Psoas muscle (tissue), 8 donors: ENCODE data around the gene ADCK2. TPM values are rescaled to one million over a fixed set of nuclear protein-coding genes. Genes with fewer than 3 reads are reported as not detected.
A peak's percentile ranks its signal among the peaks of the same experiment; 100 is the strongest.

Source experiments
- ATAC-seq, 4 donors: fragments of 200-7000 bp; cut with Tn5 transposase; one replicate each; pipeline ENCODE4 v1.9.1; 2020; ENCODE audit warnings: moderate library complexity in 3 of 4, mild to moderate bottlenecking in 2 of 4
- DNase-seq, 2 donors: peaks; one replicate each; pipeline ENCODE4 v3.0.0-alpha.2; 2020
- H3K27ac ChIP-seq: fragments of 200-600 bp; one replicate; pipeline ENCODE4 v1.8.0; 2022
- H3K27me3 ChIP-seq, 3 donors: fragments of 200-600 bp in 1 of 3; one replicate each; pipeline versions ENCODE4 v1.6.1 to v1.8.0; 2013 to 2022; ENCODE audit warnings: low read length in 2 of 3, mild to moderate bottlenecking in 2 of 3, moderate library complexity in 1 of 3; ENCODE audit not compliant: insufficient read depth in 3 of 3
- H3K36me3 ChIP-seq, 2 donors: fragments of 200-600 bp in 1 of 2; one replicate each; pipeline versions ENCODE4 v1.6.1 to v1.8.0; 2013 to 2022; ENCODE audit warnings: low read depth in 1 of 2, mild to moderate bottlenecking in 1 of 2, moderate library complexity in 1 of 2; ENCODE audit not compliant: insufficient read depth in 1 of 2
- H3K4me1 ChIP-seq: fragments of 200-600 bp; one replicate; pipeline ENCODE4 v1.8.0; 2022
- H3K4me3 ChIP-seq: fragments of 200-600 bp; one replicate; pipeline ENCODE4 v1.8.0; 2022; ENCODE audit warnings: mild to moderate bottlenecking
- H3K9me3 ChIP-seq: fragments of 200-600 bp; one replicate; pipeline ENCODE4 v1.8.0; 2022
- CTCF ChIP-seq: fragments of 200-600 bp; IDR thresholded peaks from one replicate; pipeline ENCODE4 v1.8.0; 2022; ENCODE audit warnings: antibody characterized with exemption
- WGBS, 3 donors: extraction: QIAGEN DNeasy Blood & Tissue Kit; methylation state at CpG; one replicate each; pipeline versions ENCODE4 v1.1.6 to v1.1.7; 2013; 5-methylcytosine and 5-hydroxymethylcytosine counted together
- intact Hi-C, 2 donors: fragments of 100-400 bp; cut with DNase I; formaldehyde crosslinking; loops; one replicate each; pipeline versions ENCODE4 v1.11.0 to v1.14.2; 2022
- polyA plus RNA-seq, 3 donors: library from polyadenylated mRNA; stranded (reverse); fragments of 200-250 nt; gene quantifications; one replicate each; pipeline ENCODE4 v1.2.3, GENCODE V29; 2013
- total RNA-seq, 4 donors: library from RNA; stranded (reverse); fragmentation: NEBNext Ultra II Directional in 2 of 4; extraction: Animal tissue kit (Norgen Biotek cat#: 25700) in 2 of 4; gene quantifications; one replicate each; pipeline versions ENCODE4 v1.2.1 to v1.2.4, GENCODE V29; 2021 to 2023
- donor health status: healthy with polysubstance abuse.
- donor health status: DM: no; HTN: no; CAD: no; lungs with moderate emphysema.
- donor health status: Bipolar disorder and iron deficiency.
- donor health status: healthy.
- donor health status: DM: yes; HTN: yes; CAD: no.
- donor health status: DM: no; HTN: no; CAD: no.
- donor health status: DM: no; HTN: no; CAD: no.
- donor health status: DM: yes; HTN: yes; CAD: no.

The ADCK2 gene
- total and polyA plus RNA-seq, 7 donors: 10.7 to 26.4 (median 13.5) TPM

- intact Hi-C loops: loop anchor here in 1 of 2 donors (10.0 kb wide), 1 partner anchor 343 kb away; the partner anchor contains the start of gene MRPS33
- H3K4me1 ChIP-seq: peaks cover 32% of the 10 kb centered on the region
- ATAC-seq: no peak
- no peaks in the 10 kb centered on the region for H3K9me3 ChIP-seq
- TF ChIP-seq CTCF: no peak
- H3K4me3 ChIP-seq: no peak overlapping the region
- no peaks in the 10 kb centered on the region for H3K27me3 ChIP-seq
- H3K36me3 ChIP-seq: no peaks in the 10 kb centered on the region
- no peak for DNase-seq
- WGBS, 3 donors: 71 to 79% (median 76%) methylated on average over 15 of the region's 15 CpGs
- no peak overlapping the region for H3K27ac ChIP-seq
These were observed 779 bp upstream of the ADCK2 start for GRCh38 chr7:140671966-140672365.

GRCh38 chr7:140673063-140673773, 473 bp downstream of the ADCK2 start:
- Histone ChIP-seq H3K4me1 (peaks cover 32% of the 10 kb centered on the region), H3K36me3 (no peaks in the 10 kb centered on the region), H3K4me3 (peak overlapping the region; percentile 91), H3K27me3 (no peaks in the 10 kb centered on the region), H3K27ac (peak overlapping the region; percentile 77), H3K9me3 (no peaks in the 10 kb centered on the region)
- ATAC-seq (peak; percentile 54 to 66 (median 58)), DNase-seq (peak; percentile 40 to 73)
- WGBS, 3 donors: 1 to 2% (median 2%) methylated on average over 29 to 72 of the region's 72 CpGs
- intact Hi-C loops: loop anchor here in 1 of 2 donors (10.0 kb wide), 1 partner anchor 342 kb away; the partner anchor contains the start of gene MRPS33
- TF ChIP-seq CTCF: no peak

- TF ChIP-seq CTCF: no peak
- ATAC-seq: peak; percentile 3 to 27 (median 20)
These were observed 1.0 kb downstream of the ADCK2 start for GRCh38 chr7:140673774-140674155.

GRCh38 chr7:140674356-140674800, 1.6 kb downstream of the ADCK2 start:
- 84 to 87% (median 87%) methylated on average over 5 of the region's 5 CpGs for WGBS, 3 donors

More at GRCh38 chr7:140673774-140674155, 1.0 kb downstream of the ADCK2 start:
- 25 to 43% (median 27%) methylated on average over 18 of the region's 18 CpGs for WGBS, 3 donors
- intact Hi-C loops: loop anchor here in 1 of 2 donors (10.0 kb wide), 1 partner anchor 341 kb away; the partner anchor contains the start of gene MRPS33
- no peaks in the 10 kb centered on the region for H3K27me3 ChIP-seq
- no peaks in the 10 kb centered on the region for H3K9me3 ChIP-seq
- peaks cover 32% of the 10 kb centered on the region for H3K4me1 ChIP-seq
- no peak for DNase-seq
- H3K36me3 ChIP-seq: no peaks in the 10 kb centered on the region
- H3K4me3 ChIP-seq: peak overlapping the region; percentile 91
- H3K27ac ChIP-seq: peak overlapping the region; percentile 77

More at GRCh38 chr7:140674356-140674800, 1.6 kb downstream of the ADCK2 start:
- no peak overlapping the region for H3K27ac ChIP-seq
- ATAC-seq (no peak), DNase-seq (no peak)
- H3K27me3 ChIP-seq: no peaks in the 10 kb centered on the region
- intact Hi-C loops: loop anchor here in 1 of 2 donors (10.0 kb wide), 1 partner anchor 340 kb away; the partner anchor contains the start of gene MRPS33
- peaks cover 32% of the 10 kb centered on the region for H3K4me1 ChIP-seq
- no peaks in the 10 kb centered on the region for H3K9me3 ChIP-seq
- peak overlapping the region; percentile 91 for H3K4me3 ChIP-seq
- H3K36me3 ChIP-seq: peaks cover 0 to 6% of the 10 kb centered on the region in 2 donors
- TF ChIP-seq CTCF: no peak
